Endothelial cell of umbilical vein (primary cell): ENCODE data around the gene PRKCZ. TPM values are rescaled to one million over a fixed set of nuclear protein-coding genes. Genes with fewer than 3 reads are reported as not detected.

Source experiments
- BruUV-seq: library from RNA; stranded (reverse); fragments of 400-500 nt; replicated peaks from 2 replicates; lab custom pipeline; 2021; lab: Mats Ljungman, UMichigan
- CTCF ChIA-PET: fragments of 300-600, 350-600 bp; sonication (Branson Sonifier 250); formaldehyde crosslinking; loops from one replicate; lab custom pipeline; 2021; ENCODE audit warnings: antibody characterized with exemption, inconsistent platforms; lab: Charles Lee
- POLR2A ChIA-PET: fragments of 300-600, 350-600 bp; sonication (Branson Sonifier 250); formaldehyde crosslinking; loops from one replicate; lab custom pipeline; 2021; ENCODE audit warnings: antibody characterized with exemption, inconsistent platforms; lab: Charles Lee
- DNase-seq: peaks from one replicate; pipeline ENCODE4 v3.0.0-alpha.2; 2011; ENCODE audit warnings: low read depth, low spot score
- FAIRE-seq: peaks from 2 replicates; lab custom pipeline; 2011; peaks lifted over from hg19 to GRCh38; lab: Jason Lieb, UNC
- H2AFZ ChIP-seq: 2 replicates; pipeline ENCODE4 v1.6.0; 2012; ENCODE audit warnings: low read depth, low read length, control low read depth, inconsistent platforms
- H3K27ac ChIP-seq: 2 replicates; pipeline ENCODE4 v1.5.1; 2011; ENCODE audit warnings: low read depth, mild to moderate bottlenecking, control low read depth, low read length, moderate library complexity; ENCODE audit not compliant: insufficient read depth
- H3K27me3 ChIP-seq, 2 experiments: 2 replicates each; pipeline versions ENCODE4 v1.6.0 to v1.6.1; 2011; ENCODE audit warnings: low read length in 2 of 2, mixed read lengths in 1 of 2; ENCODE audit not compliant: control insufficient read depth in 2 of 2, insufficient read depth in 2 of 2
- H3K36me3 ChIP-seq, 2 experiments: 2 replicates in 1 of 2; 3 replicates in 1 of 2; pipeline ENCODE4 v1.5.1; 2011; ENCODE audit warnings: low read length in 2 of 2, mild to moderate bottlenecking in 1 of 2, moderate library complexity in 1 of 2; ENCODE audit not compliant: control insufficient read depth in 2 of 2, insufficient read depth in 2 of 2; ENCODE audit errors: extremely low read depth in 1 of 2
- H3K4me1 ChIP-seq: 3 replicates; pipeline ENCODE4 v1.5.1; 2011; ENCODE audit warnings: mild to moderate bottlenecking, low read length; ENCODE audit not compliant: control insufficient read depth, insufficient read depth; ENCODE audit errors: extremely low read depth
- H3K4me2 ChIP-seq: 2 replicates; pipeline ENCODE4 v1.6.1; 2011; ENCODE audit warnings: low read length, control low read depth, mixed read lengths; ENCODE audit not compliant: insufficient read depth
- H3K4me3 ChIP-seq, 3 experiments: fragments of 200-600 bp in 1 of 3; sonication (generic), shearing (Covaris generic) in 1 of 3; replicated peaks in 1 of 3; 2 replicates each; pipeline ENCODE4 v1.5.1; 2011 to 2016; ENCODE audit warnings: control low read depth in 3 of 3, low read length in 3 of 3, mild to moderate bottlenecking in 2 of 3, inconsistent platforms in 1 of 3, low read depth in 1 of 3, moderate library complexity in 1 of 3; ENCODE audit not compliant: insufficient read depth in 1 of 3
- H3K79me2 ChIP-seq: 2 replicates; pipeline ENCODE4 v1.6.0; 2012; ENCODE audit warnings: low read length, inconsistent platforms; ENCODE audit not compliant: control insufficient read depth, insufficient read depth
- H3K9ac ChIP-seq: replicated peaks from 2 replicates; pipeline ENCODE3; 2011; ENCODE audit warnings: low read length, control low read depth; ENCODE audit not compliant: insufficient read depth; ENCODE audit errors: extremely low read depth
- H3K9me1 ChIP-seq: replicated peaks from 3 replicates; pipeline ENCODE4 v1.6.0; 2011; ENCODE audit warnings: mild to moderate bottlenecking, low read length; ENCODE audit not compliant: control insufficient read depth, insufficient read depth; ENCODE audit errors: extremely low read depth
- H3K9me3 ChIP-seq: replicated peaks from 2 replicates; pipeline ENCODE4 v1.5.1; 2012; ENCODE audit warnings: low read length, inconsistent platforms; ENCODE audit not compliant: control insufficient read depth, insufficient read depth
- H4K20me1 ChIP-seq: replicated peaks from 2 replicates; pipeline ENCODE3; 2011; ENCODE audit warnings: mild to moderate bottlenecking, low read length; ENCODE audit not compliant: control insufficient read depth, insufficient read depth; ENCODE audit errors: extremely low read depth
- CTCF ChIP-seq, 2 donors: IDR thresholded peaks; 1 replicate in 1 of 2; 2 replicates in 1 of 2; pipeline ENCODE4 v1.5.1; 2011; ENCODE audit warnings: low read length in 2 of 2, mild to moderate bottlenecking in 2 of 2, moderate library complexity in 2 of 2, control low read depth in 1 of 2, inconsistent platforms in 1 of 2, low read depth in 1 of 2; ENCODE audit not compliant: insufficient read depth in 1 of 2; ENCODE audit errors: extremely low read depth in 1 of 2
- EZH2 ChIP-seq: IDR thresholded peaks from 2 replicates; pipeline ENCODE4 v1.6.1; 2012; ENCODE audit warnings: borderline replicate concordance, low read depth, mild to moderate bottlenecking, moderate library complexity, low read length, inconsistent platforms; ENCODE audit not compliant: severe bottlenecking
- FOS ChIP-seq: IDR thresholded peaks from 2 replicates; pipeline ENCODE4 v1.6.1; 2011; ENCODE audit warnings: mild to moderate bottlenecking, low read length, moderate library complexity, borderline replicate concordance; ENCODE audit not compliant: insufficient read depth
- GATA2 ChIP-seq: IDR thresholded peaks from 2 replicates; pipeline ENCODE4 v1.7.0; 2011; ENCODE audit warnings: low read depth, mild to moderate bottlenecking, moderate library complexity, mixed read lengths, low read length; ENCODE audit not compliant: insufficient read length, insufficient read depth
- JUN ChIP-seq: IDR thresholded peaks from 2 replicates; pipeline ENCODE4 v1.6.1; 2011; ENCODE audit warnings: borderline replicate concordance, low read depth; ENCODE audit not compliant: insufficient read length, insufficient read depth
- MAX ChIP-seq: IDR thresholded peaks from 2 replicates; pipeline ENCODE4 v1.6.1; 2011; ENCODE audit not compliant: insufficient read depth, insufficient read length
- MYC ChIP-seq: IDR thresholded peaks from one replicate; pipeline ENCODE4 v1.6.1; 2011; ENCODE audit warnings: mild to moderate bottlenecking, low read depth, low read length
- POLR2A ChIP-seq: IDR thresholded peaks from 2 replicates; pipeline ENCODE4 v1.6.1; 2012; ENCODE audit warnings: low read depth, mild to moderate bottlenecking, control low read depth, low read length
- POLR2AphosphoS5 ChIP-seq: IDR thresholded peaks from 2 replicates; pipeline ENCODE4 v1.6.1; 2012; ENCODE audit warnings: low read depth, mild to moderate bottlenecking, control low read depth, low read length, moderate library complexity; ENCODE audit not compliant: insufficient read depth
- dilution Hi-C: fragments of 300-500 bp; cut with MboI; formaldehyde crosslinking; loops from one replicate; pipeline ENCODE4 v1.15.0; 2019; ENCODE audit warnings: low sequenced_read_pairs; ENCODE audit not compliant: extremely low pct_ligation_motif_present
- intact Hi-C: fragments of 100-400 bp; cut with micrococcal nuclease; formaldehyde crosslinking; loops from one replicate; pipeline ENCODE4 v1.10.0; 2022
- polyA plus RNA-seq, 4 experiments: library from polyadenylated mRNA; depleted of rRNA in 3 of 4; stranded (reverse) in 3 of 4; unstranded in 1 of 4; fragments of >200 nt; gene quantifications; 2 replicates each; pipeline versions ENCODE4 v1.2.1 to v1.2.3, GENCODE V29; 2011 to 2012; ENCODE audit warnings: missing spikeins in 1 of 4
- total RNA-seq: library from RNA; stranded (reverse); gene quantifications from 2 replicates; pipeline ENCODE4 v1.2.3, GENCODE V29; 2021

PRKCZ gene
- total and polyA plus RNA-seq, 2 donors (not counting 3 experiments of a cell fraction or from before 2014, with no cell fraction given): 0.22 to 1.7 TPM

GRCh38 chr1:2032737-2033136 is 17.5 kb upstream of the PRKCZ start:
- ChIA-PET CTCF (interaction anchor here (4.7 kb wide), 1 partner anchor 12 kb away, joined by 19 read pairs; no protein-coding TSS in a partner anchor), POLR2A (no interaction called here)
- Histone ChIP-seq H3K4me2 (no peak overlapping the region), H3K9me1 (no peaks in the 10 kb centered on the region), H3K9me3 (no peaks in the 10 kb centered on the region), H3K4me3 (no peak overlapping the region), H3K9ac (no peak overlapping the region), H2AFZ (no peak overlapping the region), H3K27ac (no peak overlapping the region), H3K79me2 (no peaks in the 10 kb centered on the region), H4K20me1 (no peaks in the 10 kb centered on the region), H3K27me3 (no peaks in the 10 kb centered on the region), H3K4me1 (no peaks in the 10 kb centered on the region), H3K36me3 (no peaks in the 10 kb centered on the region)
- intact Hi-C loops: no loop called here
- dilution Hi-C loops: no loop called here
- no peak for TF ChIP-seq CTCF (IDR thresholded peaks at IDR 0.05; ENCODE audit: extremely low read depth in 1 of 2, insufficient read depth in 1 of 2, low read depth in 1 of 2, low read length in 2 of 2)
- TF ChIP-seq FOS: no peak
- TF ChIP-seq POLR2AphosphoS5: no peak
- no peak for TF ChIP-seq JUN
- TF ChIP-seq MYC: no peak
- TF ChIP-seq MAX: no peak
- no peak for TF ChIP-seq GATA2
- TF ChIP-seq EZH2: no peak
- TF ChIP-seq POLR2A: no peak
- no TSS peak for BruUV-seq
- FAIRE-seq (no peak), DNase-seq (no peak)
